ENCODE data around the gene RAB27A.

DNA sequence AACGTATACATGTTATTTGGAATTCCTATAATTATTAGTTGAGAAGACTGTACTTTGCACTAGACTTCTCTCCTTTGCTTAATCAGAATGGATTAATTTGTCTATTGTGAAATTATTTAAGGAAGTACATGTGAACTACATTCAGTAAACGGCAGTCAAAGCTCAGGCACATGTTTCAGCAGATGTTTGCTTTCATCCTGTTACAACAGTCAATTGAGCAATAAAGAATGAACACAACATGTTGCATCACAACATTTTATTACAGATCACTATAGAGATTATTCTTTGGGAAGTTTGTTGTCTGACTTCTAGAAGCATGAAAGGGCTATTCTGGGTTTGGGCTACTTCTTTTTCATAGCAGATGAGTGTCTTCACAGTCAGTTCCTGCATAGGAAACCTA lies 39.2 kb downstream of the RAB27A start:
- no peak for TF ChIP-seq EZH2phosphoT487 (conservative IDR thresholded peaks at IDR 0.05; ENCODE audit: low read length)
- TF ChIP-seq, protein P1, sequence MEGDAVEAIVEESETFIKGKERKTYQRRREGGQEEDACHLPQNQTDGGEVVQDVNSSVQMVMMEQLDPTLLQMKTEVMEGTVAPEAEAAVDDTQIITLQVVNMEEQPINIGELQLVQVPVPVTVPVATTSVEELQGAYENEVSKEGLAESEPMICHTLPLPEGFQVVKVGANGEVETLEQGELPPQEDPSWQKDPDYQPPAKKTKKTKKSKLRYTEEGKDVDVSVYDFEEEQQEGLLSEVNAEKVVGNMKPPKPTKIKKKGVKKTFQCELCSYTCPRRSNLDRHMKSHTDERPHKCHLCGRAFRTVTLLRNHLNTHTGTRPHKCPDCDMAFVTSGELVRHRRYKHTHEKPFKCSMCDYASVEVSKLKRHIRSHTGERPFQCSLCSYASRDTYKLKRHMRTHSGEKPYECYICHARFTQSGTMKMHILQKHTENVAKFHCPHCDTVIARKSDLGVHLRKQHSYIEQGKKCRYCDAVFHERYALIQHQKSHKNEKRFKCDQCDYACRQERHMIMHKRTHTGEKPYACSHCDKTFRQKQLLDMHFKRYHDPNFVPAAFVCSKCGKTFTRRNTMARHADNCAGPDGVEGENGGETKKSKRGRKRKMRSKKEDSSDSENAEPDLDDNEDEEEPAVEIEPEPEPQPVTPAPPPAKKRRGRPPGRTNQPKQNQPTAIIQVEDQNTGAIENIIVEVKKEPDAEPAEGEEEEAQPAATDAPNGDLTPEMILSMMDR (IDR thresholded peaks at IDR 0.05; ENCODE audit: insufficient read depth, low read length, poor library complexity, severe bottlenecking), result no peak

Measured in SU-DHL-6 (cell line).